OCI-LY3 (cell line): ENCODE data around the gene EXOSC7.

Experiments
- H2AFZ ChIP-seq: fragments of 200-600, 300-600 bp; shearing (Covaris generic); 2 replicates; pipeline ENCODE4 v1.6.0; 2014; ENCODE audit warnings: antibody characterized with exemption, low read depth, low read length
- H3K27ac ChIP-seq: fragments of 200-600, 300-600 bp; sonication (generic); 2 replicates; pipeline ENCODE4 v1.5.1; 2014; ENCODE audit warnings: mild to moderate bottlenecking, low read length, moderate library complexity, mixed read lengths
- H3K27me3 ChIP-seq: fragments of 200-600, 300-600 bp; sonication (generic); 2 replicates; pipeline ENCODE4 v1.6.1; 2014; ENCODE audit warnings: low read depth, low read length, mixed read lengths
- H3K36me3 ChIP-seq: fragments of 200-600, 300-600 bp; sonication (generic); replicated peaks from 2 replicates; pipeline ENCODE3; 2014; ENCODE audit warnings: low read depth, low read length, mixed read lengths
- H3K4me1 ChIP-seq: fragments of 300-600, 200-600 bp; sonication (generic); 2 replicates; pipeline ENCODE4 v1.6.1; 2014; ENCODE audit warnings: low read length, mixed read lengths
- H3K4me2 ChIP-seq: fragments of 200-600, 300-600 bp; sonication (generic); 2 replicates; pipeline ENCODE4 v1.6.1; 2014; ENCODE audit warnings: low read length, mixed read lengths
- H3K4me3 ChIP-seq: fragments of 300-600, 200-600 bp; sonication (generic); 2 replicates; pipeline ENCODE4 v1.5.1; 2014; ENCODE audit warnings: antibody characterized with exemption, mild to moderate bottlenecking, low read length, moderate library complexity
- H3K79me2 ChIP-seq: fragments of 300-600, 200-600 bp; shearing (Covaris generic); 2 replicates; pipeline ENCODE4 v1.6.1; 2014; ENCODE audit warnings: mild to moderate bottlenecking, low read length, mixed read lengths
- H3K9ac ChIP-seq: fragments of 300-600, 200-600 bp; shearing (Covaris generic); 2 replicates; pipeline ENCODE4 v1.6.0; 2014; ENCODE audit warnings: mild to moderate bottlenecking, low read length, moderate library complexity
- H3K9me3 ChIP-seq: fragments of 200-600, 300-600 bp; shearing (Covaris generic); 2 replicates; pipeline ENCODE4 v1.6.1; 2014; ENCODE audit warnings: low read length, mixed read lengths; ENCODE audit not compliant: insufficient read depth
- H4K20me1 ChIP-seq: fragments of 200-600, 300-600 bp; sonication (generic); 2 replicates; pipeline ENCODE4 v1.6.1; 2016; ENCODE audit warnings: low read length, mixed read lengths; ENCODE audit not compliant: insufficient read depth
- CTCF ChIP-seq: fragments of 200-600, 300-600 bp; sonication (generic); IDR thresholded peaks from 2 replicates; pipeline ENCODE4 v1.5.1; 2014; ENCODE audit warnings: antibody characterized with exemption, low read length, low read depth
- EZH2phosphoT487 ChIP-seq: fragments of 200-600 bp; shearing (Covaris generic); IDR thresholded peaks from 2 replicates; pipeline ENCODE4 v1.6.1; 2018; ENCODE audit warnings: antibody characterized with exemption, mixed run types, low read depth

EXOSC7 gene

GRCh38 chr3:45003406-45003805 is 27.4 kb downstream of the EXOSC7 start:
- H3K36me3 ChIP-seq, result peaks cover 82% of the 10 kb centered on the region

GRCh38 chr3:45003859-45004258 is 27.8 kb downstream of the EXOSC7 start:
- no peaks in the 10 kb centered on the region for H3K27me3 ChIP-seq
- peaks cover 82% of the 10 kb centered on the region for H3K36me3 ChIP-seq
- H3K9ac ChIP-seq, result no peak overlapping the region
- H3K79me2 ChIP-seq, result no peaks in the 10 kb centered on the region
- no peak overlapping the region for H3K4me3 ChIP-seq
- H3K4me2 ChIP-seq, result no peak overlapping the region
- H3K4me1 ChIP-seq, result no peaks in the 10 kb centered on the region
- H4K20me1 ChIP-seq, result no peaks in the 10 kb centered on the region
- H3K9me3 ChIP-seq, result no peaks in the 10 kb centered on the region
- no peak overlapping the region for H3K27ac ChIP-seq
- no peak overlapping the region for H2AFZ ChIP-seq
- TF ChIP-seq CTCF, result no peak
- no peak for TF ChIP-seq EZH2phosphoT487

More at GRCh38 chr3:45003406-45003805, 27.4 kb downstream of the EXOSC7 start:
- H3K27ac ChIP-seq, result no peak overlapping the region
- no peak overlapping the region for H3K4me2 ChIP-seq
- no peak overlapping the region for H2AFZ ChIP-seq
- H3K4me1 ChIP-seq, result no peaks in the 10 kb centered on the region
- no peak for TF ChIP-seq CTCF
- TF ChIP-seq EZH2phosphoT487, result no peak
- H3K4me3 ChIP-seq, result no peak overlapping the region
- no peaks in the 10 kb centered on the region for H3K9me3 ChIP-seq
- H4K20me1 ChIP-seq, result no peaks in the 10 kb centered on the region
- H3K27me3 ChIP-seq, result no peaks in the 10 kb centered on the region
- no peaks in the 10 kb centered on the region for H3K79me2 ChIP-seq
- no peak overlapping the region for H3K9ac ChIP-seq

GRCh38 chr3:45007091-45007490 is 31.0 kb downstream of the EXOSC7 start:
- H4K20me1 ChIP-seq, result peaks cover 11% of the 10 kb centered on the region
- peaks cover 18% of the 10 kb centered on the region for H3K4me1 ChIP-seq
- no peaks in the 10 kb centered on the region for H3K27me3 ChIP-seq
- H3K36me3 ChIP-seq, result peaks cover 63% of the 10 kb centered on the region
- no peak overlapping the region for H2AFZ ChIP-seq
- H3K4me3 ChIP-seq, result no peak overlapping the region
- H3K27ac ChIP-seq, result no peak overlapping the region
- H3K9me3 ChIP-seq, result no peaks in the 10 kb centered on the region
- no peak overlapping the region for H3K9ac ChIP-seq
- no peaks in the 10 kb centered on the region for H3K79me2 ChIP-seq
- H3K4me2 ChIP-seq, result no peak overlapping the region
- TF ChIP-seq CTCF (no peak), EZH2phosphoT487 (no peak)

GRCh38 chr3:45008117-45008516 is 32.1 kb downstream of the EXOSC7 start:
- Histone ChIP-seq H3K36me3 (peaks cover 62% of the 10 kb centered on the region), H3K9me3 (no peaks in the 10 kb centered on the region), H3K79me2 (no peaks in the 10 kb centered on the region), H3K4me1 (peaks cover 26% of the 10 kb centered on the region), H3K4me2 (no peak overlapping the region), H3K27me3 (no peaks in the 10 kb centered on the region), H3K4me3 (no peak overlapping the region), H4K20me1 (peaks cover 19% of the 10 kb centered on the region), H3K9ac (no peak overlapping the region), H2AFZ (no peak overlapping the region), H3K27ac (no peak overlapping the region)
- TF ChIP-seq EZH2phosphoT487 (no peak), CTCF (no peak)
